ENCODE results near the gene STON1.
"Not testable (repeated sequence)": the region's sequence is repeated elsewhere in the genome, so short reads cannot be mapped to it uniquely, and the experiment has no call there.

The STON1 gene

GRCh38 chr2:48574353-48575287 lies 44.7 kb downstream of the STON1 start:
- DNase-seq (ENCODE audit: low spot score), result no peak

GRCh38 chr2:48578313-48578712 lies 48.4 kb downstream of the STON1 start:
- DNase-seq (ENCODE audit: low spot score), result no peak

- DNase-seq (ENCODE audit: low spot score), result no peak
These were observed 54.0 kb downstream of the STON1 start for GRCh38 chr2:48583961-48584360.

- no peak for DNase-seq (ENCODE audit: low spot score)
These were observed 54.6 kb downstream of the STON1 start for GRCh38 chr2:48584551-48584950.

GRCh38 chr2:48586433-48586832 lies 56.5 kb downstream of the STON1 start:
- no peak for DNase-seq (ENCODE audit: low spot score)

- DNase-seq (ENCODE audit: low spot score), result no peak
These were observed 57.6 kb downstream of the STON1 start for GRCh38 chr2:48587560-48587959.

- DNase-seq (ENCODE audit: low spot score), result no peak
These were observed 58.0 kb downstream of the STON1 start for GRCh38 chr2:48587961-48588360.

GRCh38 chr2:48588745-48589144 lies 58.8 kb downstream of the STON1 start:
- no peak for DNase-seq (ENCODE audit: low spot score)

GRCh38 chr2:48589170-48589767 lies 59.3 kb downstream of the STON1 start:
- DNase-seq (ENCODE audit: low spot score), result peak; percentile 51

GRCh38 chr2:48590017-48590416 lies 60.1 kb downstream of the STON1 start:
- no peak for DNase-seq (ENCODE audit: low spot score)

- no peak for DNase-seq (ENCODE audit: low spot score)
These were observed 62.1 kb downstream of the STON1 start for GRCh38 chr2:48592067-48592466.

GRCh38 chr2:48596751-48597150 lies 66.8 kb downstream of the STON1 start:
- DNase-seq (ENCODE audit: low spot score), result not testable (repeated sequence)

GRCh38 chr2:48597492-48597891 lies 67.5 kb downstream of the STON1 start:
- no peak for DNase-seq (ENCODE audit: low spot score)

GRCh38 chr2:48600204-48600813 lies 70.4 kb downstream of the STON1 start:
- peak; percentile 57 for DNase-seq (ENCODE audit: low spot score)

GRCh38 chr2:48600917-48601316 lies 71.0 kb downstream of the STON1 start:
- DNase-seq (ENCODE audit: low spot score), result no peak

GRCh38 chr2:48601349-48601748 lies 71.4 kb downstream of the STON1 start:
- peak; percentile 5 for DNase-seq (ENCODE audit: low spot score)

GRCh38 chr2:48605482-48606175 lies 75.7 kb downstream of the STON1 start:
- no peak for DNase-seq (ENCODE audit: low spot score)

GRCh38 chr2:48607307-48608014 lies 77.5 kb downstream of the STON1 start:
- no peak for DNase-seq (ENCODE audit: low spot score)

- no peak for DNase-seq (ENCODE audit: low spot score)
These were observed 83.3 kb downstream of the STON1 start for GRCh38 chr2:48613211-48613610.

GRCh38 chr2:48614581-48614980 lies 84.6 kb downstream of the STON1 start:
- DNase-seq (ENCODE audit: low spot score), result not testable (repeated sequence)

GRCh38 chr2:48617618-48618017 lies 87.7 kb downstream of the STON1 start, which contains the start of gene GTF2A1L:
GTF2A1L (plus strand) TSS chr2:48617856; CDS start chr2:48617875, 19 bp downstream.
- DNase-seq (ENCODE audit: low spot score), result no peak

GRCh38 chr2:48619526-48619925 lies 89.6 kb downstream of the STON1 start:
- no peak for DNase-seq (ENCODE audit: low spot score)

All from cerebellar cortex (tissue), 1 donor.